AG20443 (cell line): ENCODE measurements around the gene AKT3.

Experiments used
- DNase-seq: peaks from one replicate; pipeline ENCODE4 v3.0.0; 2012; ENCODE audit warnings: low spot score, mixed read lengths

AKT3 gene

DNA sequence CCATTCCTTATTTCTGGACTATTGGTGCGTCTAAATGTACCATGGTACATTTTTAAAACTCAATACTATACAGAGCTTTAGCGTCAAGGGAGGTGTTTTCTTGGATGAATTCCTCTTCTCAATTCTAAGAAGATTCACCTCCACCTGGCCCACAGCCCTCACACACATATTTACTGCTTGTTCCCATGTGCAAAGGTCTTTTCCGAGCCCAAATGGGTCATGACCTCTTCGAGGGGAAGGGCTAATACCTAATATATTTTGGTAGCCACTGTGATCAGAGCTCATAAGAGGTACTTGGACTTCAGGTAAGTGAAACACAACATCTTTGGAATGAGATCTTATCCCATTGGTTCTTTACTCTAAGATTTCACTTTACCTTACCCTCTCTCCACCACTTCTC is 388.3 kb downstream of the AKT3 start:
- DNase-seq = no peak

DNA sequence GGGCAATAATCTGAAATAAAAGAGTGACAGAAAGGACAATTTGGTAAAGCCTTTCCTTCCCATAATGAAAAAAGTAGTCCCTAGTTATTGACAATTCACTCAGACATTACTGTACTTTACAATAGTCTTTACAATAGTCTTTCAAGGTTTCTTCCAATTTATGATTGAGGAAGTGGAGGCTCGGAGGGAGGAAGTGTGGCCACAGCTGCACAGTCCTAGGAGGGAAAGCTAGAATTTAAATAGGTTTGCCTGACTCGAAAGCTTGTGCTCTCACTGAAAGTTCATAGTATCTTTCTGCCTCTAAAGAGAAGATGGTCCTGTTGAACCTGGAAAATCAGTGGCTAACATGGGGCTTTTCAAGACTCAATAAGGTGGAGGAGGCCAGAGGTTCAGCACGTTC is 391.0 kb downstream of the AKT3 start:
- no peak for DNase-seq

DNA sequence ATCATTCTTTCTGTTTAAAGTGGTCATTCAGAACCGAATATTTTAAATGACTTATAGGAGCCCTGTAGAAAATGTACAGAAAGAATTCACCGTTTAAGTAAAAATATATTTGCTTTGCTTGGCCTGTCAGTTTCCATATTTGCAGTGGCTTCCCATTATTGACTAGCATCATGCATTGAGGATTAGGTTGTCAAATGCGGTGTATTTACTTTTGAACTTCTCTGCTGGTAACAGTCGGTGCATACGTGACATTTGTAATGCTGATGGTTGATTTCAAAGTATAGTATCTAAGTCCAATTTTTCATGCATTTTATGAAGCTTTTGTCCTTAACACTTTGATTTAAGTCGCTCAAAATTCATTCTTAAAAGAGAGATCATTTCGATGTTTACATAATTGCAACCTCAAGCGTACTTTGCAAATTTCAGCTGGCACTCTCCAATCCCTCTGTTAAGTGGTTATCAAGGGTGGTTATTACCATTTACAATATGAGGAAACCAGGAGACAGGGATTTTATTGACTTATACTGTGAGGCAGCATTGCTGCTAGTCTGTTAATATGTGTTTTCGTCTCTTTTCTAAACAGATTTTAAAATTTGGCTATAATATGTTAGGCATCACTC is 392.6 kb downstream of the AKT3 start:
- DNase-seq = no peak

DNA sequence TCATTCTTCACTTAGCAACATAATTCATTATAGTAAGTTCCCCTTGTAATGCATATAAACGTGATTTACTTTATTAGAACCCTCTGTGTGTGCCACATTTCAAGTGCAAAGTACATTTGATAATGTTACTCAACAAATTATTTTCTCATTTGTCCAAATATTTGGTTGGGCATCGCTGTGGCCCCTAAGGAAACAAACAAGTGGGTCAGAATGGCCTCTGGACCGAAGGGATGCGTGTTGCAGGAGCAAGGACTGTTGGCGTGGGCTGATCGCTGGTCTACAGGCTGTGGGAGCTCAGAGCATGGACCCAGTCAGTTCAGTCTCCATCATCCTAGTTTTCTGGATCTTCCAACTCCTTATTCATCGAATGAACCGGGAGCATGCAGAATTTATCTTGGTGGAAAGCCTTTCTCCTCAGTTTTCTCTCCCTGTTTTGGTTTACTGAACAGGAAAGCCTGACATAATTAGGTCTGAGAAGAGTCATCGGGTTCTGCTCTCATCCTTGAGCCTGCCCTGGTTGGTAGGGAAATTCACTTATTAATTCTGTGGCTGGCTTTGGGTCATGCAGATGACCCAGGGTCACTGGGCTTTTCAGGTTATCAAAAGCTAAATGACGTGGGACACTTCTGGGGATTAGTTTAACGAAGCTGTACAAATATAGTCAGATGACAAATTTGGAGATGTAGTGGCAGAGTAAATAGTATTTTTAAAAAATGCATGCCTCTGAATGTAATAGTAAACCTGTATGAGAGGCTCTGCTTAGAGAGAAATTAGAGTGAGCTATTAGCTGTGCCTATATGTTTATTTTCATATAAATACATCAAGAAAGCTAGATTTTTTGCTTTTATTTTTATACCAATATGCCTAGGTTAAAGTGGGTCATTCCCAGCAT is 394.0 kb downstream of the AKT3 start:
- no peak for DNase-seq

DNA sequence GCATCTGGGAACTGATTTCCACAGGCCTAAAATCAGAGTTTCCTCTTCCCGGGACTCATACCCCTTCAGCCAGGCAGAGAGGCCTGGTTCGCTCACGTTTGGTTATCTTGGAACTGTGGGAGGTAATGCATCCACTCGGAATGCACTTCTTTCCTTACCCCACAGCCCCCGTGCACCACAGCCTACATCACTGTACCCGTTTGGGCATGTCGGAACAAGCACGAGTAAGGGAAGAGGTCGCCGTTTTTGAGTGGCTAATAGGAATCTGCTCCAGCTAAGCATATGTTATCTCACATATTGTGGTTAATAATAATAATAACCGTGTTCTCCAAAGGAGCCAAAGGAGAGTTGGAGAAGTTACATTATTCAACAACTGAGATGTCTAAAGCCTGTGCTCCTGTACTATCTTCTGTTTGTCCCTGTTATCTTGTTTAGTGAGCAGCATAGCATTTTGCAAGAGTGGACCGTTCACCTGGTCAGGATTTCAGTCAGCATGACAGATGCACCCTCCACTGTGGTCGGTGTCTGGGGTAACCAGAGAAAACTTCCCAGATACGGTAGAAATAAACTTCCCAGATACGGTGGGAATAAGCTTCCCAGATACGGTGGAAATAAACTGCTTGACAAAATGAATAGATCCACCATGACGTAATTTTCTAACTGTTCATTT is 395.6 kb downstream of the AKT3 start:
- DNase-seq = no peak

DNA sequence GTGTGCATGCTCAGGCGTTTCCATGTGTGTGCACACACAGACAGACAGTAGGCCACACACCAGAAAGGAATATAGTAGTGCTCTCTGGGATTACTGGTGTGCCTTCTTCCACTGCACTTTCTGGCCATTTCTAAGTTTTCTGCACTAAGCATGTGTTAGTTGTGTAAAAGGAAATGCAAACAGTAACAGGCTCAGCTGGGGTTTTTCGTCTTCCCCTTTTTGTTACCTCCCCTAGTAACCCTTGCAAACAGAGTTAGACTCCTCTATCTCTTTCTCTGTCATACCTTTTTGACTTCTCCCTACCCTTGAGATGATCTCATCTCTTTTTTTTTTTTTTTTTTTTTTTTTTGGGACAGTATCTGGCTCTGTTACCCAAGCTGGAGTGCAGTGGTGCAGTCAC is 398.0 kb downstream of the AKT3 start:
- DNase-seq = no peak

DNA sequence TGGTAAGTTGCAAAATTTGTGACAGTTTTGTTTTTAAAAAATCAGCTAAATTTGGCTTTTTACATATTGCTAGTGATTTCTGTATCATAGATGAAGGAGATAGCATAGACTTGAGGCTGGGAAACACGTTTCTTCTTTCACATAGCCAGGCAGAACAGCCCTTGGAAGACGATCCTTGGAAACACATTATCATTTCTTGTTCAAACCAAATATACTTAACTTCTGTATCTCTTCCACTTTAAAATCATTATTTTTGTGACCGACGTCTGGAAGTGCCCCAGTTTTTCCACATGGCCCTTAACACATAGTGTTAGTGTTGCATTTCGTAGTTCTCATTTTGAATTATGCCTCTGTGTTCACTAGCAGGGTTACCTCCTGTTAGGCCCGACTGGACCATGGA is 400.7 kb downstream of the AKT3 start:
- no peak for DNase-seq

DNA sequence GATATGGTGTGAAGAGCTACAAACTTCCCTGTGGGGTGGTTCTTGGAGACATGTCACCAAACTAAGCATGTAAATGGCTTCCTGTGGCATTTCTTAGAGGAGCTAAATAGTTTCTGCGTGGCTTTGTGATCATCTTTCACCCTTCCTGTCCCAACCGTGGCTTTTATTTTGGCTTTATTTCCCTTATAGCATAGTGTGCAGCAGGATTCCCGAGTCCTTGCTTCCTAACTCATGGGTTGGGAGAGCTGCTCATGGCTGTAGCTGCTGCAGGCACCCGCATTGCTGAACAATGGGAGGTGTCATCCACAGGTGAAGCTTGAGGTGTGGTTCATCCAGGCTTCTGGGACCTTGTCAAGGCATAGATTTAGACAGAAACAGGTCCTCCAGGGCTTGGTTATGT is 402.2 kb downstream of the AKT3 start:
- no peak for DNase-seq

DNA sequence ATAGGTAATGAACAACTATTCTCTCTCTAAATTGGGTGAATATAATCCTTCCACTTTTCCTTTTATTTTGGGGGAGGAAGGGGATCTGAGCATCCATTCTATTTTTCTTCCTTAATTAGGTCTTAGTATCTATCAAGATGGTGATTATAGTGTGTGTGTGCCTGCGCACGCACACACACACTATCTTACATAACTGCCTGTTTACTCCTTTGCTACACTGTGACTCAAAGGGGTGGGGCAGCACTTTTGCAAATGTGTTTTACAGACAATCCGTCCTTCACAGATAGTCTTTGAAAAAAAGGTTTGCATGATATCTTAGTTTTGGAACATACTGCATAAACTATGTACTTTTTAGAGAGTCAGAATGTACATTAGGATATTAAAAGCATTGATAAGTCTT is 402.7 kb downstream of the AKT3 start:
- peak; percentile 84 for DNase-seq

DNA sequence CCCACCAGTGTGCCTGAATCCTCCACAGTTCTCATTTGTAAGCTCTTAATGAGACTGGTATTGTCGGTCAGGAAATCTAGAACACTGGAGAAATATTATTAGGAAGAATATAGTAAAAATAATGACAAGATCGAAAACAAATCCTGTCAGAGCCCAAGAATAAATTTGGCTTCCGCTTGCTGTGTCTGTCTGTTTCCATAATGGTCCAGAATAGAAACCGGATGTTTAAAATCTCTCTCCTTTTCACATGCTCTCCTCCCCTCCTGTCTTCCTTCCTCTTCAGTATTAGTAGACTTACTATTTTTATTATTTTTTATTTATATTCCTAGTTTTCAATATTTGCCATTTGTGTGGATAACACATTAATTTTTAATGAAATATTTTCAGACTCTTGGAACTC is 406.5 kb downstream of the AKT3 start:
- no peak for DNase-seq

DNA sequence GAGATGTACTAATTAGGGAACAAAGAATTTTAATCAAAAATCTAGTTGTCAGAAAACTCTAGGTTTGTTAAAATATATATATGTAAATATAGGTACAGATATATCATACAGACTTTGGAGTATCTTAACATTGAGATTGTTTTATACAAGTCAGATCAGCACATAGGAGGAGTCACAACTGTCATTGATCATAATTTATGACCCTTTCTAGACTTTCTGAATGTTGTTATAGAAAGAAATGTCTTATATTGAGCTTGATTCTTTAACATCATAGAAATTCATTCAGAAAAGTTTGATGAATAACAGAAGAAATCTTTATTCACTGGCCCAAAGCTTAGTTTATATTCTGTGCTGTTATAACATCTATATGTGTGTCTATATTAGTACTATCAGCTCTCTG is 408.4 kb downstream of the AKT3 start:
- DNase-seq = no peak

DNA sequence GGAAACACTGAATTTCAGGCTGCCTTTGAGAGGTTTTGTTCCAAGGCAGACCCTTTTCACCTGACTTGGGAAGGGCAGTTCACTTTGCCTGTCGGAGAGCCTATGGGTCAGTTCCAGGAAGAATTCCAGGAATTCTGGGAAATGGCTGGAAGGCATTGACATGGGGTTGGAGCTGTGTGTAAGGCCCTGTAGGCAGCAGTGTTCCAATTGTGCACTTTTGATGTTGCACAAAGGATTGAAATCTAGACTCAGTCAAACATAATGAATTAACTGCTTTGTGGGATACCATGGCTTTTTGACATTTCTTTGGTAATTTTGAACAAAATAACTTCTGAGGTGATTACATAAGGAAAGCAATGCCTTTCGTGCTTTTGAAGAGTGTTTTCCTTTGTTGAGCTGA is 409.6 kb downstream of the AKT3 start:
- DNase-seq = no peak

DNA sequence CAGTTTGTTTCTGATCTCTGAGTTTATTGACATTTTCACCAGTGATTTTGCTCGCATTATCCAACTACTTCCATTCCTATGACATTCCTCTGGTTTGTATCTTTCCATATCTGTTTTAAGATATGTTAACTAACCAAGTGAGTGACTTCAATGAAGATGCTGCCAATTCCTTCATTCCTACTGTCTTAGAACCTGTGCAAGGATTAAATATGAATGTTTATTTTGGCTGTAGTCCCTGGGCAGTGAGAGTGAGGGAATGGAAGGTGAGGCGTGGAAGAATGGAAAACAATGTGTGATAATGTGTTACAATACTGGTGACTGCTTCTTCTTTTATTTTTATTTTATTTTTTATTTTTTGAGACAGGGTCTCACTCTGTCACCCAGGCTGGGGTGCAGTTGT is 411.2 kb downstream of the AKT3 start:
- DNase-seq = no peak
